ENCODE measurements around the gene SERPINF2.

The SERPINF2 gene

DNA sequence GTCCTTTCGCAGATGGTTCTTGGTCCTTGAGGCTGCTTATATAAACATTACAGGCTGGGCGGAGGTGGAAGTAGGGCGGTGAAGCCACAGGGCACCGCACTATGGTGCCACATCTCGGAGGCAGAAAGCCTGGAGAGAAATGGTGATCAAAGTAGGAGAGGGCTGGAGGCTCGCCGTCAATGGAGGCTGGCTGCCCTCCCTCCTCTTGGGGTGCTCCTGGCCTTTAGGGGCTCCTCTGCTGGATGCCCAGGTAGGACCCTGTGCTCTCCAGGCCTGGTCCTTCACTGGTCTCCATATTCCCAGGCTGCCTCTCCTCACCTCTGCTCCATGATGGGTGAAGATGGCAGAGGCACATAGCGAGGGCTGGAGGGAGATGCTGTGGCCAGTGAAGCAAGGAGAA, 30.4 kb upstream of the SERPINF2 start:
- H3K4me3 ChIP-seq (ENCODE audit: control insufficient read depth, low read depth, low read length) = peak overlapping the region; percentile 98
- no peak for TF ChIP-seq CTCF (IDR thresholded peaks at IDR 0.05; ENCODE audit: control insufficient read depth, insufficient read depth, low read depth, low read length, missing control alignments)
- no peak for DNase-seq (ENCODE audit: low read depth)

GRCh38 chr17:1713160-1713877, 29.4 kb upstream of the SERPINF2 start:
- TF ChIP-seq CTCF (IDR thresholded peaks at IDR 0.05; ENCODE audit: control insufficient read depth, insufficient read depth, low read depth, low read length, missing control alignments) = no peak
- DNase-seq (ENCODE audit: low read depth) = no peak
- peak overlapping the region; percentile 98 for H3K4me3 ChIP-seq (ENCODE audit: control insufficient read depth, low read depth, low read length)

- no peak for DNase-seq (ENCODE audit: low read depth)
- peak; percentile 31 for TF ChIP-seq CTCF (IDR thresholded peaks at IDR 0.05; ENCODE audit: control insufficient read depth, insufficient read depth, low read depth, low read length, missing control alignments)
- H3K4me3 ChIP-seq (ENCODE audit: control insufficient read depth, low read depth, low read length) = peak overlapping the region; percentile 98
Observed at GRCh38 chr17:1713878-1714426, 28.7 kb upstream of the SERPINF2 start.

- peak overlapping the region; percentile 98 for H3K4me3 ChIP-seq (ENCODE audit: control insufficient read depth, low read depth, low read length)
- no peak for TF ChIP-seq CTCF (IDR thresholded peaks at IDR 0.05; ENCODE audit: control insufficient read depth, insufficient read depth, low read depth, low read length, missing control alignments)
- peak; percentile 94 for DNase-seq (ENCODE audit: low read depth)
Observed at GRCh38 chr17:1714427-1714979, 28.2 kb upstream of the SERPINF2 start.

DNA sequence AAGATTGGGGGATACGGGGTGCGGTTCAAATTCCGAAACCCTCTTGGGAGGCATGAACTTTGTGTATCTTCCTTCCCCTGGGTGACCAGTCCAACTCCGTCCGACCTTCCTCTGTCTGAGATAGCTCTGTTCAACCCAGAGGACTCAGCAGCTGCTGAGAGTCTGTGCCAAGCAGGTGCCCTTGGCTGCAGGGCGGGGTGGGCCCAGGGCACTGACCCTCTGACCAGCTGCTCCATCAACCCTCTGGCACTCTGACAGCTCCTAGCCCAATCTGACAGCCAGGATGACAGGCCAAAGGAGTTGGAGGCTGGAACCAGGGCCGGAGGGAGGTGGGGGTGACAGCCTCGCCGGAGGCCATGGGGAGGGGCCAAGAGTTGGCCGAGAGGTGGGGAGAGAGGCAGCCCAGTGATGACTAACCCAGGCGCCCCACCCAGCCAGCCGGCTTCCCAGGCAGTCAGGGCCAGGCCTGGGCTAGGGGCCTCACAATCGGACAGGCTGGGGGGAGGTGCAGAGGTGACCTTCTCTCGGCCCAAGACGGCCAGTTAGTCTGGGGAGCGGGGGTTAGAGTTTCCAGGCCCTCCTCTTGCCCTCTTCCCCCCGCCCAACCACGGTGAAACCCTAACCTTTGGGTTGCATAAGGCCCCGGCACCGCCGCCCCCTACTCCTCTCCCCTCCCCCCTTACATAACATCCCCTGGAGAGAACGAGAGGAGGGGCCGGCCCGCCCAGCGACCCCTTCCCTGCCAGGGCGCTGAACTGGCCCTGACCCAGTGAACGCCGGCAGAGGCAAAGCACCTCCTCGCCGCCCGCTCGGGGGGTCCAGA, 27.5 kb upstream of the SERPINF2 start:
- TF ChIP-seq CTCF (IDR thresholded peaks at IDR 0.05; ENCODE audit: control insufficient read depth, insufficient read depth, low read depth, low read length, missing control alignments) = no peak
- peak; percentile 73 for DNase-seq (ENCODE audit: low read depth)
- H3K4me3 ChIP-seq (ENCODE audit: control insufficient read depth, low read depth, low read length) = peak overlapping the region; percentile 98

- no peak for TF ChIP-seq CTCF (IDR thresholded peaks at IDR 0.05; ENCODE audit: control insufficient read depth, insufficient read depth, low read depth, low read length, missing control alignments)
- no peak for DNase-seq (ENCODE audit: low read depth)
- peak overlapping the region; percentile 98 for H3K4me3 ChIP-seq (ENCODE audit: control insufficient read depth, low read depth, low read length)
Observed at GRCh38 chr17:1715803-1716075, 26.9 kb upstream of the SERPINF2 start.

Data from AG09309 (cell line).